H1 (cell line): ENCODE measurements around the gene OR51B6. TPM values are rescaled to one million over a fixed set of nuclear protein-coding genes. Genes with fewer than 3 reads are reported as not detected.

Experiments used
- CTCF ChIA-PET: fragments of 300-600 bp; sonication (Branson Sonifier 250); formaldehyde crosslinking; loops from one replicate; lab custom pipeline; 2021; ENCODE audit not compliant: partially characterized antibody; lab: Charles Lee
- POLR2A ChIA-PET: fragments of 300-600 bp; sonication (Branson Sonifier 250); formaldehyde crosslinking; loops from one replicate; lab custom pipeline; 2021; ENCODE audit warnings: inconsistent platforms; ENCODE audit not compliant: partially characterized antibody; lab: Charles Lee
- DNase-seq, 2 experiments: peaks; one replicate each; pipeline versions ENCODE4 v3.0.0 to v3.0.0-alpha.2; 2010 to 2022; ENCODE audit warnings: low spot score in 2 of 2, low read depth in 1 of 2, mixed read lengths in 1 of 2
- FAIRE-seq: peaks from 2 replicates; lab custom pipeline; 2011; peaks lifted over from hg19 to GRCh38; lab: Jason Lieb, UNC
- H2AFZ ChIP-seq: 2 replicates; pipeline ENCODE4 v1.8.1; 2012; ENCODE audit warnings: low read length, inconsistent platforms
- H2AK5ac ChIP-seq: 2 replicates; pipeline ENCODE4 v1.6.1; 2013; ENCODE audit warnings: low read depth, low read length
- H2BK120ac ChIP-seq: replicated peaks from 2 replicates; pipeline ENCODE3; 2013; ENCODE audit warnings: low read depth, low read length, inconsistent platforms
- H2BK12ac ChIP-seq: 2 replicates; pipeline ENCODE4 v1.6.1; 2013; ENCODE audit warnings: low read depth, low read length
- H2BK15ac ChIP-seq: 2 replicates; pipeline ENCODE4 v1.6.1; 2013; ENCODE audit warnings: low read length
- H2BK20ac ChIP-seq: 2 replicates; pipeline ENCODE4 v1.6.1; 2013; ENCODE audit warnings: low read length
- H2BK5ac ChIP-seq: 2 replicates; pipeline ENCODE4 v1.6.1; 2013; ENCODE audit warnings: low read depth, low read length
- H3K14ac ChIP-seq: 2 replicates; pipeline ENCODE4 v1.6.1; 2013; ENCODE audit warnings: inconsistent platforms; ENCODE audit not compliant: insufficient read length
- H3K18ac ChIP-seq: 2 replicates; pipeline ENCODE4 v1.6.1; 2013; ENCODE audit warnings: low read length; ENCODE audit errors: extremely low read depth
- H3K23ac ChIP-seq: 2 replicates; pipeline ENCODE4 v1.6.1; 2013; ENCODE audit warnings: inconsistent platforms; ENCODE audit not compliant: insufficient read length
- H3K23me2 ChIP-seq: 2 replicates; pipeline ENCODE4 v1.6.1; 2013; ENCODE audit warnings: low read depth, low read length
- H3K27ac ChIP-seq: 2 replicates; pipeline ENCODE4 v1.6.1; 2011; ENCODE audit warnings: low read depth, low read length, inconsistent platforms
- H3K27me3 ChIP-seq, 4 experiments: replicated peaks in 1 of 4; 1 replicate in 1 of 4; 2 replicates in 3 of 4; pipeline versions ENCODE4 v1.6.1 to v1.8.1; 2011 to 2013; ENCODE audit warnings: low read length in 3 of 4, mild to moderate bottlenecking in 3 of 4, inconsistent platforms in 2 of 4, mixed read lengths in 2 of 4, moderate library complexity in 1 of 4; ENCODE audit not compliant: control insufficient read depth in 3 of 4, insufficient read depth in 3 of 4; ENCODE audit errors: extremely low read depth in 1 of 4
- H3K36me3 ChIP-seq, 4 experiments: 2 replicates each; pipeline versions ENCODE4 v1.6.1 to v1.8.1; 2011 to 2013; ENCODE audit warnings: mild to moderate bottlenecking in 4 of 4, low read length in 3 of 4, moderate library complexity in 2 of 4, control low read depth in 1 of 4, inconsistent platforms in 1 of 4; ENCODE audit not compliant: insufficient read depth in 4 of 4, control insufficient read depth in 2 of 4
- H3K4ac ChIP-seq: replicated peaks from 2 replicates; pipeline ENCODE3; 2013; ENCODE audit warnings: low read length, low read depth, mixed read lengths, inconsistent platforms; ENCODE audit not compliant: insufficient read length
- H3K4me1 ChIP-seq, 4 experiments: replicated peaks in 1 of 4; 1 replicate in 1 of 4; 2 replicates in 3 of 4; pipeline versions ENCODE4 v1.6.1 to v1.8.1; 2011 to 2013; ENCODE audit warnings: low read length in 3 of 4, inconsistent platforms in 2 of 4, mixed read lengths in 1 of 4; ENCODE audit not compliant: insufficient read depth in 4 of 4, control insufficient read depth in 3 of 4
- H3K4me2 ChIP-seq, 2 experiments: 2 replicates each; pipeline versions ENCODE4 v1.6.1 to v1.8.1; 2011 to 2013; ENCODE audit warnings: low read depth in 2 of 2, low read length in 2 of 2, control low read depth in 1 of 2, inconsistent platforms in 1 of 2, mild to moderate bottlenecking in 1 of 2; ENCODE audit not compliant: insufficient read depth in 1 of 2
- H3K4me3 ChIP-seq, 4 experiments: fragments of 200-600, 300-600 bp in 1 of 4; sonication (generic), shearing (Covaris generic), sonication (Bioruptor Twin) in 1 of 4; 2 replicates each; pipeline versions ENCODE4 v1.5.1 to v1.8.1; 2011 to 2016; ENCODE audit warnings: low read length in 4 of 4, low read depth in 3 of 4, control low read depth in 2 of 4, inconsistent platforms in 2 of 4, mild to moderate bottlenecking in 2 of 4, mixed read lengths in 1 of 4, moderate library complexity in 1 of 4; ENCODE audit not compliant: insufficient read depth in 2 of 4; ENCODE audit errors: extremely low read depth in 1 of 4
- H3K56ac ChIP-seq: replicated peaks from 2 replicates; pipeline ENCODE3; 2013; ENCODE audit warnings: low read depth, mild to moderate bottlenecking, mixed read lengths, low read length, inconsistent platforms; ENCODE audit not compliant: insufficient read length
- H3K79me1 ChIP-seq: 2 replicates; pipeline ENCODE4 v1.6.1; 2013; ENCODE audit warnings: low read depth, low read length, control low read depth
- H3K79me2 ChIP-seq, 2 experiments: 2 replicates each; pipeline versions ENCODE4 v1.6.1 to v1.8.1; 2012 to 2013; ENCODE audit warnings: low read length in 2 of 2, mild to moderate bottlenecking in 2 of 2, inconsistent platforms in 1 of 2; ENCODE audit not compliant: insufficient read depth in 2 of 2, control insufficient read depth in 1 of 2
- H3K9ac ChIP-seq, 4 experiments: replicated peaks in 1 of 4; 1 replicate in 1 of 4; 2 replicates in 3 of 4; pipeline versions ENCODE4 v1.6.1 to v1.8.1; 2011 to 2013; ENCODE audit warnings: low read depth in 3 of 4, low read length in 3 of 4, control low read depth in 2 of 4, mild to moderate bottlenecking in 2 of 4, moderate library complexity in 2 of 4, inconsistent platforms in 1 of 4; ENCODE audit errors: extremely low read depth in 1 of 4
- H3K9me3 ChIP-seq, 2 experiments: 2 replicates each; pipeline versions ENCODE4 v1.6.1 to v1.8.1; 2012 to 2013; ENCODE audit warnings: mild to moderate bottlenecking in 2 of 2, moderate library complexity in 2 of 2, control low read depth in 1 of 2, inconsistent platforms in 1 of 2, low read depth in 1 of 2, low read length in 1 of 2, mixed read lengths in 1 of 2; ENCODE audit not compliant: insufficient read depth in 2 of 2
- H4K20me1 ChIP-seq, 2 experiments: replicated peaks in 1 of 2; 2 replicates each; pipeline versions ENCODE3 to v1.8.1; 2011 to 2013; ENCODE audit warnings: inconsistent platforms in 2 of 2, low read length in 2 of 2, mild to moderate bottlenecking in 1 of 2; ENCODE audit not compliant: insufficient read depth in 2 of 2, control insufficient read depth in 1 of 2
- H4K5ac ChIP-seq: 2 replicates; pipeline ENCODE4 v1.6.1; 2013; ENCODE audit warnings: low read length, low read depth, mixed read lengths, inconsistent platforms; ENCODE audit not compliant: insufficient read length
- H4K8ac ChIP-seq: 2 replicates; pipeline ENCODE4 v1.8.0; 2013; ENCODE audit warnings: mild to moderate bottlenecking, moderate library complexity, low read length, inconsistent platforms; ENCODE audit not compliant: insufficient read depth; ENCODE audit errors: extremely low read depth
- H4K91ac ChIP-seq: replicated peaks from 2 replicates; pipeline ENCODE3; 2013; ENCODE audit warnings: low read length, mixed read lengths, inconsistent platforms; ENCODE audit not compliant: insufficient read length
- ATF2 ChIP-seq: IDR thresholded peaks from 2 replicates; pipeline ENCODE4 v1.6.1; 2012; ENCODE audit warnings: low read length, inconsistent platforms
- CBX8 ChIP-seq: fragments of 300-800, 300-1000 bp; sonication (generic); IDR thresholded peaks from 2 replicates; pipeline ENCODE4 v1.7.1; 2016; ENCODE audit warnings: low read depth, low read length, borderline replicate concordance
- CHD1 ChIP-seq: IDR thresholded peaks from 2 replicates; pipeline ENCODE4 v1.6.1; 2012; ENCODE audit warnings: low read depth, low read length, improper control_type of control experiment
- CREB1 ChIP-seq: IDR thresholded peaks from 2 replicates; pipeline ENCODE4 v1.6.1; 2012; ENCODE audit warnings: inconsistent platforms
- CTCF ChIP-seq, 3 experiments: IDR thresholded peaks; 1 replicate in 2 of 3; 2 replicates in 1 of 3; pipeline versions ENCODE4 v1.5.1 to v1.6.1; 2011; ENCODE audit warnings: low read length in 3 of 3, mild to moderate bottlenecking in 3 of 3, inconsistent platforms in 2 of 3, low read depth in 1 of 3, moderate library complexity in 1 of 3; ENCODE audit not compliant: insufficient read depth in 1 of 3; ENCODE audit errors: control extremely low read depth in 1 of 3
- JUND ChIP-seq: IDR thresholded peaks from 2 replicates; pipeline ENCODE4 v1.6.1; 2011; ENCODE audit warnings: mild to moderate bottlenecking, improper control_type of control experiment, low read length
- MAFK ChIP-seq: IDR thresholded peaks from 2 replicates; pipeline ENCODE4 v1.6.1; 2012; ENCODE audit warnings: low read depth, mild to moderate bottlenecking, improper control_type of control experiment, low read length
- MAX ChIP-seq: IDR thresholded peaks from 2 replicates; pipeline ENCODE4 v1.6.1; 2012; ENCODE audit warnings: inconsistent platforms
- POLR2A ChIP-seq, 2 experiments: IDR thresholded peaks; 1 replicate in 1 of 2; 2 replicates in 1 of 2; pipeline ENCODE4 v1.6.1; 2011; ENCODE audit warnings: low read depth in 2 of 2, low read length in 2 of 2, mild to moderate bottlenecking in 2 of 2; ENCODE audit errors: control extremely low read depth in 1 of 2
- RBBP5 ChIP-seq: IDR thresholded peaks from 2 replicates; pipeline ENCODE4 v1.7.1; 2012; ENCODE audit warnings: low read depth, mild to moderate bottlenecking, inconsistent platforms, low read length, moderate library complexity, borderline replicate concordance
- SRF ChIP-seq: IDR thresholded peaks from 2 replicates; pipeline ENCODE4 v1.6.1; 2011; ENCODE audit warnings: mild to moderate bottlenecking, low read depth, low read length, moderate library complexity
- WGBS, 2 experiments: shearing (Covaris generic) in 1 of 2; methylation state at CpG; one replicate each; pipeline versions ENCODE4 v1.1.6 to v1.1.7; 2013 to 2015; ENCODE audit warnings: low lambda C conversion rate in 2 of 2, mixed read lengths in 2 of 2, inconsistent platforms in 1 of 2, low coverage in 1 of 2, missing lambda C conversion rate in 1 of 2; ENCODE audit not compliant: insufficient replicate concordance in 2 of 2, insufficient coverage in 1 of 2, insufficient read length in 1 of 2; ENCODE audit errors: extremely low coverage in 1 of 2, missing lambda C conversion rate in 1 of 2; 5-methylcytosine and 5-hydroxymethylcytosine counted together
- polyA plus RNA-seq, 7 experiments: library from polyadenylated mRNA; depleted of rRNA in 3 of 7; stranded (reverse) in 5 of 7; unstranded in 2 of 7; fragments of >200 nt in 5 of 7; fragments of 200-250 nt in 2 of 7; gene quantifications; 1 replicate in 5 of 7; 2 replicates in 1 of 7; 4 replicates in 1 of 7; pipeline versions ENCODE4 v1.2.1 to v1.2.3, GENCODE V29; 2011 to 2013; ENCODE audit warnings: missing spikeins in 2 of 7, mixed read lengths in 2 of 7
- total RNA-seq: library from RNA; stranded (reverse); fragmentation: NEBNext Ultra II Directional; extraction: Animal tissue kit (Norgen Biotek cat#: 25700); gene quantifications from 2 replicates; pipeline ENCODE4 v1.2.1, GENCODE V29; 2021

Gene OR51B6
- total and polyA plus RNA-seq, 2 of the 8 experiments (the other 6 are each of a cell fraction or from before 2014, with no cell fraction given), result not detected

GRCh38 chr11:5317292-5317691 lies 34.0 kb upstream of the OR51B6 start:
- no peak overlapping the region for H2BK15ac ChIP-seq
- FAIRE-seq (no peak), DNase-seq (no peak)
- no peaks in the 10 kb centered on the region for H4K20me1 ChIP-seq
- no peak overlapping the region for H2AK5ac ChIP-seq
- H2BK5ac ChIP-seq, result no peak overlapping the region
- H3K27ac ChIP-seq, result no peak overlapping the region
- H3K23ac ChIP-seq, result no peak overlapping the region
- H3K4ac ChIP-seq, result no peak overlapping the region
- no peaks in the 10 kb centered on the region; a peak in 1 of 4 replicates for H3K9me3 ChIP-seq
- no peak overlapping the region for H4K5ac ChIP-seq
- no peak overlapping the region for H2AFZ ChIP-seq
- no peak overlapping the region for H4K91ac ChIP-seq
- CTCF ChIA-PET, result interaction anchor here (0.9 to 1.6 kb wide), 4 partner anchors 9 to 113 kb away, joined by 3 to 5 read pairs (median 4); no protein-coding TSS in a partner anchor
- peaks cover 0 to 2% (median 0%) of the 10 kb centered on the region in 4 experiments; a peak in 1 of 7 replicates for H3K4me1 ChIP-seq
- no peaks in the 10 kb centered on the region for H3K23me2 ChIP-seq
- H2BK20ac ChIP-seq, result no peak overlapping the region
- no peak overlapping the region for H3K18ac ChIP-seq
- no peak overlapping the region for H2BK120ac ChIP-seq
- no peak overlapping the region for H3K9ac ChIP-seq
- no peak overlapping the region for H3K14ac ChIP-seq
- H3K79me2 ChIP-seq, result no peaks in the 10 kb centered on the region
- H3K79me1 ChIP-seq, result no peaks in the 10 kb centered on the region
- no peak overlapping the region for H2BK12ac ChIP-seq
- 82% methylated on average over 5 of the region's 5 CpGs; no CpG with 5 or more reads in 1 of the 2 experiments for WGBS, 2 experiments
- no peak overlapping the region for H3K4me3 ChIP-seq
- no peaks in the 10 kb centered on the region for H3K27me3 ChIP-seq
- no peak overlapping the region for H4K8ac ChIP-seq
- no peak overlapping the region for H3K56ac ChIP-seq
- H3K4me2 ChIP-seq, result no peak overlapping the region
- H3K36me3 ChIP-seq, result no peaks in the 10 kb centered on the region
- POLR2A ChIA-PET, result no interaction called here
- TF ChIP-seq RBBP5 (no peak), MAFK (no peak), CHD1 (no peak), CBX8 (no peak), ATF2 (no peak), JUND (no peak), CTCF (IDR thresholded peaks at IDR 0.05; ENCODE audit: control extremely low read depth in 1 of 3, insufficient read depth in 1 of 3, low read depth in 1 of 3, low read length in 3 of 3) (no peak), SRF (no peak), POLR2A (IDR thresholded peaks at IDR 0.05; ENCODE audit: control extremely low read depth in 1 of 2, low read depth in 2 of 2, low read length in 2 of 2) (no peak), CREB1 (no peak), MAX (no peak)
